ENCODE measurements around the gene IFI30.

IFI30 gene

GRCh38 chr19:18173572-18174288 is at the start of gene IFI30:
IFI30 (plus strand) TSS chr19:18173813; CDS start chr19:18173842, 29 bp downstream.
- Mint-ChIP-seq H3K27me3 (no peaks in the 10 kb centered on the region), H3K4me3 (peak within 1 kb of the TSS; percentile 84), H3K27ac (peak within 1 kb of the TSS; percentile 90), H3K9me3 (no peaks in the 10 kb centered on the region), H3K4me1 (ENCODE audit: low read depth) (peaks cover 26% of the 10 kb centered on the region), H3K36me3 (ENCODE audit: low read depth) (peaks cover 11% of the 10 kb centered on the region)

GRCh38 chr19:18123819-18124218 is 49.8 kb upstream of the IFI30 start:
- no peaks in the 10 kb centered on the region for H3K9me3 Mint-ChIP-seq
- peaks cover 30% of the 10 kb centered on the region for H3K36me3 Mint-ChIP-seq (ENCODE audit: low read depth)
- no peak overlapping the region for H3K27ac Mint-ChIP-seq
- no peaks in the 10 kb centered on the region for H3K27me3 Mint-ChIP-seq
- H3K4me1 Mint-ChIP-seq (ENCODE audit: low read depth) = peaks cover 20% of the 10 kb centered on the region
- H3K4me3 Mint-ChIP-seq = no peak overlapping the region

GRCh38 chr19:18126097-18126496 is 47.5 kb upstream of the IFI30 start:
- Mint-ChIP-seq H3K27ac (no peak overlapping the region), H3K27me3 (no peaks in the 10 kb centered on the region), H3K36me3 (ENCODE audit: low read depth) (peaks cover 43% of the 10 kb centered on the region), H3K4me1 (ENCODE audit: low read depth) (no peaks in the 10 kb centered on the region), H3K4me3 (no peak overlapping the region), H3K9me3 (no peaks in the 10 kb centered on the region)

- Mint-ChIP-seq H3K4me3 (no peak overlapping the region), H3K4me1 (ENCODE audit: low read depth) (no peaks in the 10 kb centered on the region), H3K9me3 (no peaks in the 10 kb centered on the region), H3K36me3 (ENCODE audit: low read depth) (peaks cover 52% of the 10 kb centered on the region), H3K27ac (no peak overlapping the region), H3K27me3 (no peaks in the 10 kb centered on the region)
These were observed 45.6 kb upstream of the IFI30 start for GRCh38 chr19:18128044-18128443.

GRCh38 chr19:18128805-18129204 is 44.8 kb upstream of the IFI30 start:
- Mint-ChIP-seq H3K9me3 (no peaks in the 10 kb centered on the region), H3K27me3 (no peaks in the 10 kb centered on the region), H3K27ac (no peak overlapping the region), H3K36me3 (ENCODE audit: low read depth) (peaks cover 49% of the 10 kb centered on the region), H3K4me3 (no peak overlapping the region), H3K4me1 (ENCODE audit: low read depth) (no peaks in the 10 kb centered on the region)

GRCh38 chr19:18130523-18131242 is 42.9 kb upstream of the IFI30 start:
- Mint-ChIP-seq H3K27ac (peak overlapping the region; percentile 31), H3K4me3 (no peak overlapping the region), H3K27me3 (no peaks in the 10 kb centered on the region), H3K9me3 (no peaks in the 10 kb centered on the region), H3K4me1 (ENCODE audit: low read depth) (no peaks in the 10 kb centered on the region), H3K36me3 (ENCODE audit: low read depth) (peaks cover 51% of the 10 kb centered on the region)

- Mint-ChIP-seq H3K36me3 (ENCODE audit: low read depth) (peaks cover 50% of the 10 kb centered on the region), H3K4me3 (no peak overlapping the region), H3K27me3 (no peaks in the 10 kb centered on the region), H3K9me3 (no peaks in the 10 kb centered on the region), H3K27ac (no peak overlapping the region), H3K4me1 (ENCODE audit: low read depth) (no peaks in the 10 kb centered on the region)
These were observed 41.6 kb upstream of the IFI30 start for GRCh38 chr19:18131841-18132596.

GRCh38 chr19:18135712-18136584 is 37.7 kb upstream of the IFI30 start:
- Mint-ChIP-seq H3K4me3 (no peak overlapping the region), H3K27me3 (no peaks in the 10 kb centered on the region), H3K4me1 (ENCODE audit: low read depth) (no peaks in the 10 kb centered on the region), H3K36me3 (ENCODE audit: low read depth) (peaks cover 44% of the 10 kb centered on the region), H3K27ac (peak overlapping the region; percentile 61), H3K9me3 (no peaks in the 10 kb centered on the region)

GRCh38 chr19:18137242-18137641 is 36.4 kb upstream of the IFI30 start:
- H3K4me1 Mint-ChIP-seq (ENCODE audit: low read depth) = no peaks in the 10 kb centered on the region
- H3K27ac Mint-ChIP-seq = no peak overlapping the region
- H3K9me3 Mint-ChIP-seq = no peaks in the 10 kb centered on the region
- peaks cover 40% of the 10 kb centered on the region for H3K36me3 Mint-ChIP-seq (ENCODE audit: low read depth)
- H3K27me3 Mint-ChIP-seq = no peaks in the 10 kb centered on the region
- no peak overlapping the region for H3K4me3 Mint-ChIP-seq

GRCh38 chr19:18137657-18138339 is 35.8 kb upstream of the IFI30 start:
- peaks cover 36% of the 10 kb centered on the region for H3K36me3 Mint-ChIP-seq (ENCODE audit: low read depth)
- H3K4me3 Mint-ChIP-seq = no peak overlapping the region
- H3K9me3 Mint-ChIP-seq = no peaks in the 10 kb centered on the region
- H3K27me3 Mint-ChIP-seq = no peaks in the 10 kb centered on the region
- no peaks in the 10 kb centered on the region for H3K4me1 Mint-ChIP-seq (ENCODE audit: low read depth)
- no peak overlapping the region for H3K27ac Mint-ChIP-seq

- no peak overlapping the region for H3K27ac Mint-ChIP-seq
- H3K4me1 Mint-ChIP-seq (ENCODE audit: low read depth) = no peaks in the 10 kb centered on the region
- no peaks in the 10 kb centered on the region for H3K27me3 Mint-ChIP-seq
- H3K4me3 Mint-ChIP-seq = no peak overlapping the region
- H3K9me3 Mint-ChIP-seq = no peaks in the 10 kb centered on the region
- peaks cover 36% of the 10 kb centered on the region for H3K36me3 Mint-ChIP-seq (ENCODE audit: low read depth)
These were observed 33.1 kb upstream of the IFI30 start for GRCh38 chr19:18140473-18140872.

- Mint-ChIP-seq H3K9me3 (no peaks in the 10 kb centered on the region), H3K36me3 (ENCODE audit: low read depth) (peaks cover 30% of the 10 kb centered on the region), H3K27ac (no peak overlapping the region)
These were observed 32.6 kb upstream of the IFI30 start for GRCh38 chr19:18141031-18141430.

GRCh38 chr19:18143902-18144301 is 29.7 kb upstream of the IFI30 start:
- H3K27me3 Mint-ChIP-seq = no peaks in the 10 kb centered on the region
- H3K36me3 Mint-ChIP-seq (ENCODE audit: low read depth) = peaks cover 32% of the 10 kb centered on the region
- H3K27ac Mint-ChIP-seq = no peak overlapping the region
- no peak overlapping the region for H3K4me3 Mint-ChIP-seq
- no peaks in the 10 kb centered on the region for H3K4me1 Mint-ChIP-seq (ENCODE audit: low read depth)
- no peaks in the 10 kb centered on the region for H3K9me3 Mint-ChIP-seq

More at GRCh38 chr19:18141031-18141430, 32.6 kb upstream of the IFI30 start:
- Mint-ChIP-seq H3K4me3 (no peak overlapping the region), H3K27me3 (no peaks in the 10 kb centered on the region), H3K4me1 (ENCODE audit: low read depth) (no peaks in the 10 kb centered on the region)

GRCh38 chr19:18144361-18144760 is 29.3 kb upstream of the IFI30 start:
- Mint-ChIP-seq H3K4me1 (ENCODE audit: low read depth) (no peaks in the 10 kb centered on the region), H3K9me3 (no peaks in the 10 kb centered on the region), H3K27me3 (no peaks in the 10 kb centered on the region), H3K4me3 (no peak overlapping the region), H3K27ac (no peak overlapping the region), H3K36me3 (ENCODE audit: low read depth) (peaks cover 29% of the 10 kb centered on the region)

Data from stimulated activated naive CD8-positive, alpha-beta T cell treated with anti-CD3 and anti-CD28 coated beads, Interleukin-15, Interleukin-2, amounts not matched to agents 100 ng/mL and 50 ng/mL, for 24 hours (primary cell).